GM12864 (cell line): Measurements from ENCODE around the gene PARK7.

Source experiments
- DNase-seq: peaks from one replicate; pipeline ENCODE4 v3.0.0-alpha.2; 2011; ENCODE audit warnings: low read depth
- H3K4me3 ChIP-seq: 2 replicates; pipeline ENCODE4 v1.5.1; 2011; ENCODE audit warnings: mild to moderate bottlenecking, low read depth, low read length, control low read depth
- CTCF ChIP-seq: IDR thresholded peaks from 2 replicates; pipeline ENCODE4 v1.5.1; 2011; ENCODE audit warnings: low read depth, mild to moderate bottlenecking, moderate library complexity, low read length, control low read depth, inconsistent platforms; ENCODE audit errors: missing control alignments

Gene PARK7

GRCh38 chr1:8020032-8020431 lies 58.5 kb downstream of the PARK7 start:
- no peak for TF ChIP-seq CTCF
- H3K4me3 ChIP-seq: no peak overlapping the region
- DNase-seq: no peak

- no peak for TF ChIP-seq CTCF
- H3K4me3 ChIP-seq: no peak overlapping the region
- no peak for DNase-seq
Measured at GRCh38 chr1:8021676-8022266, 60.3 kb downstream of the PARK7 start.

- no peak for DNase-seq
- TF ChIP-seq CTCF: no peak
- no peak overlapping the region for H3K4me3 ChIP-seq
Measured at GRCh38 chr1:8022395-8023286, 61.1 kb downstream of the PARK7 start.

- no peak overlapping the region for H3K4me3 ChIP-seq
- DNase-seq: no peak
- no peak for TF ChIP-seq CTCF
Measured at GRCh38 chr1:8023287-8023994, 61.9 kb downstream of the PARK7 start.

GRCh38 chr1:8023995-8024313 lies 62.4 kb downstream of the PARK7 start:
- no peak for DNase-seq
- no peak for TF ChIP-seq CTCF
- H3K4me3 ChIP-seq: no peak overlapping the region

- no peak for TF ChIP-seq CTCF
- DNase-seq: no peak
- no peak overlapping the region for H3K4me3 ChIP-seq
Measured at GRCh38 chr1:8024329-8024728, 62.8 kb downstream of the PARK7 start.
